ENCODE results near the gene C13orf46.

DNA sequence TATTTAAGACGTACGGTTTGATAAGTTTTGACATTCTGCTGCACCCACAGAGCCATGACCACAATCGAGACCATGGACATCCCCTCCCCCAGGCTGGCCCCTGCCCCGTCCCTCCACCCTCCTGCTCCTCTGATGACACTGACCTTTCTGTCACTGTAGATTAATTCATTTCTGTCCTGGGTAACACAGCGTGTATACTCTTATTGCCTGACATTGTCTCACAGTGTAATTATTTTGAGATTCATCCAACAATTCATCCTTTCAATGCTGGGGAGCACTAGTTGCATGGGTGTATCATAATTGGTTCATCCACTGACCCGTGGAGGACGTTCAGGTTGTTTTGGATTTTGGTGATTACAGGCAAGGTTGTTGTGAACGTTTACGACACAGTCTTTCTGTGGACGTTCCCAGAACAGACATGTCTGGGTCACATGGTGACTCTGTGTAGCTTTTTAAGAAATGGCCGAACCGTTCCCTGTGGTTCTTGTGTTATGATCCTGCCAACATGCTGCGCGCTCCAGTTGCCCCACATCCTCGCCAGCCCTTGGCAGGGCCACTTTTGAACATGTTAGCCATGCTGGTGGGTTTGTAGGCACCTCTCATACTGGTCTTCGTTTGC, 41.9 kb downstream of the C13orf46 start:
- TF ChIP-seq POLR2A (IDR thresholded peaks at IDR 0.05): no peak
- no peak for TF ChIP-seq POLR2AphosphoS5 (IDR thresholded peaks at IDR 0.05)
- TF ChIP-seq, protein P1, sequence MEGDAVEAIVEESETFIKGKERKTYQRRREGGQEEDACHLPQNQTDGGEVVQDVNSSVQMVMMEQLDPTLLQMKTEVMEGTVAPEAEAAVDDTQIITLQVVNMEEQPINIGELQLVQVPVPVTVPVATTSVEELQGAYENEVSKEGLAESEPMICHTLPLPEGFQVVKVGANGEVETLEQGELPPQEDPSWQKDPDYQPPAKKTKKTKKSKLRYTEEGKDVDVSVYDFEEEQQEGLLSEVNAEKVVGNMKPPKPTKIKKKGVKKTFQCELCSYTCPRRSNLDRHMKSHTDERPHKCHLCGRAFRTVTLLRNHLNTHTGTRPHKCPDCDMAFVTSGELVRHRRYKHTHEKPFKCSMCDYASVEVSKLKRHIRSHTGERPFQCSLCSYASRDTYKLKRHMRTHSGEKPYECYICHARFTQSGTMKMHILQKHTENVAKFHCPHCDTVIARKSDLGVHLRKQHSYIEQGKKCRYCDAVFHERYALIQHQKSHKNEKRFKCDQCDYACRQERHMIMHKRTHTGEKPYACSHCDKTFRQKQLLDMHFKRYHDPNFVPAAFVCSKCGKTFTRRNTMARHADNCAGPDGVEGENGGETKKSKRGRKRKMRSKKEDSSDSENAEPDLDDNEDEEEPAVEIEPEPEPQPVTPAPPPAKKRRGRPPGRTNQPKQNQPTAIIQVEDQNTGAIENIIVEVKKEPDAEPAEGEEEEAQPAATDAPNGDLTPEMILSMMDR (IDR thresholded peaks at IDR 0.05): no peak
- TF ChIP-seq EP300 (IDR thresholded peaks at IDR 0.05; ENCODE audit: low read depth): no peak
